Activated CD4-positive, alpha-beta memory T cell treated with anti-CD3 and anti-CD28 coated beads, Interleukin-2, amount 10 ng/mL, durations not matched to agents 7 days and 5 days (primary cell): Measurements from ENCODE around the gene RAVER1. TPM values are rescaled to one million over a fixed set of nuclear protein-coding genes. Genes with fewer than 3 reads are reported as not detected.
A peak's percentile ranks its signal among the peaks of the same experiment; 100 is the strongest.

ENCODE experiments used
- CTCF ChIA-PET: fragments of 350-600 bp; sonication (Branson Sonifier 250); formaldehyde crosslinking; loops from one replicate; lab custom pipeline; 2021; ENCODE audit warnings: antibody characterized with exemption, inconsistent platforms; lab: Charles Lee
- POLR2A ChIA-PET: fragments of 350-600 bp; sonication (Branson Sonifier 250); formaldehyde crosslinking; loops from one replicate; lab custom pipeline; 2021; ENCODE audit warnings: antibody characterized with exemption; lab: Charles Lee
- DNase-seq: peaks from one replicate; pipeline ENCODE4 v3.0.0-alpha.2; 2020
- H3K27ac Mint-ChIP-seq: one replicate; pipeline ENCODE4 v1.8.0; 2021; ENCODE audit warnings: mild to moderate bottlenecking, mixed read lengths
- H3K27me3 Mint-ChIP-seq: one replicate; pipeline ENCODE4 v1.8.0; 2021; ENCODE audit warnings: mixed read lengths
- H3K36me3 Mint-ChIP-seq: one replicate; pipeline ENCODE4 v1.8.0; 2021; ENCODE audit warnings: low read depth, mixed read lengths
- H3K4me1 Mint-ChIP-seq: one replicate; pipeline ENCODE4 v1.8.0; 2021; ENCODE audit warnings: mixed read lengths
- H3K4me3 Mint-ChIP-seq: one replicate; pipeline ENCODE4 v1.8.0; 2021; ENCODE audit warnings: mild to moderate bottlenecking, mixed read lengths
- H3K9me3 Mint-ChIP-seq: one replicate; pipeline ENCODE4 v1.8.0; 2021; ENCODE audit warnings: mixed read lengths
- total RNA-seq, 2 experiments: library from RNA; stranded (reverse); gene quantifications; one replicate each; pipeline ENCODE4 v1.2.3, GENCODE V29; 2021

Gene RAVER1
- total RNA-seq, 2 experiments from 2014 or later, result 62.1 to 68.6 TPM

- ChIA-PET CTCF (no interaction called here), POLR2A (no interaction called here)
- Mint-ChIP-seq H3K4me3 (no peak overlapping the region), H3K36me3 (peaks cover 53% of the 10 kb centered on the region), H3K4me1 (no peaks in the 10 kb centered on the region), H3K27me3 (no peaks in the 10 kb centered on the region), H3K27ac (no peak overlapping the region), H3K9me3 (no peaks in the 10 kb centered on the region)
- DNase-seq, result no peak
Observed at GRCh38 chr19:10364644-10365043, 31.3 kb upstream of the RAVER1 start.

GRCh38 chr19:10363789-10364281, 30.5 kb upstream of the RAVER1 start:
- Mint-ChIP-seq H3K4me3 (no peak overlapping the region), H3K36me3 (peaks cover 50% of the 10 kb centered on the region), H3K27ac (no peak overlapping the region), H3K9me3 (no peaks in the 10 kb centered on the region), H3K4me1 (no peaks in the 10 kb centered on the region), H3K27me3 (no peaks in the 10 kb centered on the region)
- ChIA-PET CTCF (no interaction called here), POLR2A (no interaction called here)
- DNase-seq, result no peak

GRCh38 chr19:10362259-10362658, 28.9 kb upstream of the RAVER1 start:
- H3K27ac Mint-ChIP-seq, result no peak overlapping the region
- H3K9me3 Mint-ChIP-seq, result no peaks in the 10 kb centered on the region
- ChIA-PET CTCF (no interaction called here), POLR2A (no interaction called here)
- H3K36me3 Mint-ChIP-seq, result peaks cover 42% of the 10 kb centered on the region
- no peaks in the 10 kb centered on the region for H3K4me1 Mint-ChIP-seq
- H3K27me3 Mint-ChIP-seq, result no peaks in the 10 kb centered on the region
- no peak for DNase-seq
- no peak overlapping the region for H3K4me3 Mint-ChIP-seq

GRCh38 chr19:10361569-10362011, 28.3 kb upstream of the RAVER1 start:
- H3K4me1 Mint-ChIP-seq, result no peaks in the 10 kb centered on the region
- H3K27me3 Mint-ChIP-seq, result no peaks in the 10 kb centered on the region
- no peak overlapping the region for H3K4me3 Mint-ChIP-seq
- no peak for DNase-seq
- H3K27ac Mint-ChIP-seq, result no peak overlapping the region
- no peaks in the 10 kb centered on the region for H3K9me3 Mint-ChIP-seq
- peaks cover 42% of the 10 kb centered on the region for H3K36me3 Mint-ChIP-seq
- ChIA-PET POLR2A (no interaction called here), CTCF (no interaction called here)

GRCh38 chr19:10356431-10356830, 23.1 kb upstream of the RAVER1 start:
- CTCF ChIA-PET, result no interaction called here
- Mint-ChIP-seq H3K4me1 (no peaks in the 10 kb centered on the region), H3K4me3 (no peak overlapping the region), H3K27me3 (no peaks in the 10 kb centered on the region), H3K27ac (no peak overlapping the region), H3K9me3 (no peaks in the 10 kb centered on the region), H3K36me3 (peaks cover 45% of the 10 kb centered on the region)
- POLR2A ChIA-PET, result no interaction called here
- no peak for DNase-seq

- DNase-seq, result peak; percentile 42
- no peaks in the 10 kb centered on the region for H3K4me1 Mint-ChIP-seq
- H3K36me3 Mint-ChIP-seq, result peaks cover 42% of the 10 kb centered on the region
- H3K4me3 Mint-ChIP-seq, result no peak overlapping the region
- POLR2A ChIA-PET, result no interaction called here
- no peaks in the 10 kb centered on the region for H3K27me3 Mint-ChIP-seq
- H3K27ac Mint-ChIP-seq, result no peak overlapping the region
- H3K9me3 Mint-ChIP-seq, result no peaks in the 10 kb centered on the region
- CTCF ChIA-PET, result no interaction called here
Observed at GRCh38 chr19:10353793-10354391, 20.6 kb upstream of the RAVER1 start.

- Mint-ChIP-seq H3K9me3 (no peaks in the 10 kb centered on the region), H3K4me1 (no peaks in the 10 kb centered on the region), H3K27me3 (no peaks in the 10 kb centered on the region), H3K36me3 (peaks cover 42% of the 10 kb centered on the region), H3K4me3 (no peak overlapping the region), H3K27ac (no peak overlapping the region)
- DNase-seq, result no peak
- POLR2A ChIA-PET, result interaction anchor here (0.7 kb wide), 1 partner anchor 28 kb away, joined by 3 read pairs; no protein-coding TSS in a partner anchor
- CTCF ChIA-PET, result no interaction called here
Observed at GRCh38 chr19:10352764-10353671, 19.7 kb upstream of the RAVER1 start.

GRCh38 chr19:10346509-10346908, 13.2 kb upstream of the RAVER1 start:
- Mint-ChIP-seq H3K9me3 (no peaks in the 10 kb centered on the region), H3K27me3 (no peaks in the 10 kb centered on the region), H3K27ac (no peak overlapping the region), H3K4me1 (no peaks in the 10 kb centered on the region), H3K36me3 (peaks cover 9% of the 10 kb centered on the region), H3K4me3 (no peak overlapping the region)
- DNase-seq, result no peak
- CTCF ChIA-PET, result no interaction called here
- POLR2A ChIA-PET, result no interaction called here

- H3K4me3 Mint-ChIP-seq, result no peak overlapping the region
- CTCF ChIA-PET, result interaction anchor here (1.1 to 1.7 kb wide), 3 partner anchors 44 to 86 kb away, joined by 3 read pairs; partner anchors contain the start of gene ICAM1
- H3K4me1 Mint-ChIP-seq, result peaks cover 8% of the 10 kb centered on the region
- H3K27ac Mint-ChIP-seq, result no peak overlapping the region
- H3K9me3 Mint-ChIP-seq, result no peaks in the 10 kb centered on the region
- no peak for DNase-seq
- peaks cover 1% of the 10 kb centered on the region for H3K36me3 Mint-ChIP-seq
- POLR2A ChIA-PET, result interaction anchor here (1.7 to 2.1 kb wide), 2 partner anchors 12 to 22 kb away, joined by 4 to 8 read pairs; partner anchors contain the start of gene RAVER1
- no peaks in the 10 kb centered on the region for H3K27me3 Mint-ChIP-seq
Observed at GRCh38 chr19:10344780-10345179, 11.5 kb upstream of the RAVER1 start.

- peaks cover 21% of the 10 kb centered on the region for H3K4me1 Mint-ChIP-seq
- DNase-seq, result no peak
- ChIA-PET POLR2A (interaction anchor here (0.7 to 2.1 kb wide), 4 partner anchors 10 to 53 kb away, joined by 3 to 8 read pairs (median 4); partner anchors contain the start of genes RAVER1 and TYK2), CTCF (interaction anchor here (1.3 to 1.5 kb wide), 2 partner anchors 74 to 85 kb away, joined by 4 read pairs; no protein-coding TSS in a partner anchor)
- no peaks in the 10 kb centered on the region for H3K27me3 Mint-ChIP-seq
- H3K36me3 Mint-ChIP-seq, result peaks cover 6% of the 10 kb centered on the region
- no peak overlapping the region for H3K4me3 Mint-ChIP-seq
- no peaks in the 10 kb centered on the region for H3K9me3 Mint-ChIP-seq
- no peak overlapping the region for H3K27ac Mint-ChIP-seq
Observed at GRCh38 chr19:10343495-10343894, 10.2 kb upstream of the RAVER1 start.

GRCh38 chr19:10339977-10340376, 6.6 kb upstream of the RAVER1 start:
- POLR2A ChIA-PET, result interaction anchor here (0.7 to 1.8 kb wide), 4 partner anchors 12 to 69 kb away, joined by 3 to 10 read pairs (median 3); partner anchors contain the start of gene ICAM1
- Mint-ChIP-seq H3K4me1 (peaks cover 35% of the 10 kb centered on the region), H3K4me3 (peak overlapping the region; percentile 99), H3K27ac (peak overlapping the region; percentile 93), H3K36me3 (peaks cover 19% of the 10 kb centered on the region), H3K9me3 (no peaks in the 10 kb centered on the region), H3K27me3 (no peaks in the 10 kb centered on the region)
- DNase-seq, result no peak
- CTCF ChIA-PET, result interaction anchor here (1.0 to 1.5 kb wide), 2 partner anchors 49 to 70 kb away, joined by 5 to 6 read pairs; no protein-coding TSS in a partner anchor

- DNase-seq, result peak; percentile 80
- peak within 1 kb of the TSS; percentile 99 for H3K4me3 Mint-ChIP-seq
- peaks cover 38% of the 10 kb centered on the region for H3K4me1 Mint-ChIP-seq
- H3K27me3 Mint-ChIP-seq, result no peaks in the 10 kb centered on the region
- no peaks in the 10 kb centered on the region for H3K9me3 Mint-ChIP-seq
- H3K27ac Mint-ChIP-seq, result peak within 1 kb of the TSS; percentile 93
- peaks cover 24% of the 10 kb centered on the region for H3K36me3 Mint-ChIP-seq
- CTCF ChIA-PET, result interaction anchor here (1.5 kb wide), 1 partner anchor 49 kb away, joined by 5 read pairs; no protein-coding TSS in a partner anchor
- POLR2A ChIA-PET, result interaction anchor here (1.1 to 1.8 kb wide), 2 partner anchors 11 to 69 kb away, joined by 3 to 10 read pairs; partner anchors contain the start of gene ICAM1
Observed at GRCh38 chr19:10339380-10339960, 6.1 kb upstream of the RAVER1 start, which contains the start of gene ICAM3. Gene ICAM3 (minus strand): TSS chr19:10339624. CDS start chr19:10339614, 10 bp downstream.
